GM12878 (cell line): ENCODE data around the gene SYS1. TPM values are rescaled to one million over a fixed set of nuclear protein-coding genes. Genes with fewer than 3 reads are reported as not detected.

Experiments
- ATAC-seq: fragments of 200-7000 bp; cut with Tn5 transposase; 3 replicates; pipeline ENCODE4 v1.9.1; 2020; ENCODE audit warnings: mild to moderate bottlenecking, moderate library complexity
- BruUV-seq: library from RNA; stranded (reverse); fragments of 400-500 nt; replicated peaks from 2 replicates; lab custom pipeline; 2021; lab: Mats Ljungman, UMichigan
- CTCF ChIA-PET: fragments of 300-600 bp; sonication (Branson Sonifier 250); formaldehyde crosslinking; extraction: SDS; loops from one replicate; lab custom pipeline; 2021; ENCODE audit warnings: inconsistent platforms; lab: Yijun Ruan, JAX
- POLR2A ChIA-PET: fragments of 350-600 bp; formaldehyde crosslinking; extraction: SDS; loops from one replicate; lab custom pipeline; 2021; ENCODE audit warnings: inconsistent platforms; lab: Charles Lee
- RAD21 ChIA-PET: fragments of 300-600 bp; sonication (Branson Sonifier 250); formaldehyde crosslinking; loops from one replicate; lab custom pipeline; 2023; ENCODE audit warnings: antibody characterized with exemption; ENCODE audit not compliant: unreplicated experiment; lab: Charles Lee
- SMC1A ChIA-PET: fragments of 300-600 bp; sonication (Branson Sonifier 250); formaldehyde crosslinking; loops from one replicate; lab custom pipeline; 2023; ENCODE audit not compliant: unreplicated experiment, uncharacterized antibody; lab: Charles Lee
- DNase-seq: peaks from one replicate; pipeline ENCODE4 v3.0.0-alpha.2; 2011; ENCODE audit warnings: low read depth, low spot score
- FAIRE-seq: peaks from 3 replicates; lab custom pipeline; 2011; peaks lifted over from hg19 to GRCh38; lab: Jason Lieb, UNC
- H2AFZ ChIP-seq: 2 replicates; pipeline ENCODE4 v1.6.0; 2011; ENCODE audit warnings: low read depth, low read length, control low read depth; ENCODE audit not compliant: control insufficient read depth
- H3K27ac ChIP-seq: 2 replicates; pipeline ENCODE4 v1.5.1; 2011; ENCODE audit warnings: control low read depth; ENCODE audit not compliant: control insufficient read depth, insufficient read depth
- H3K27me3 ChIP-seq, 2 experiments: replicated peaks in 1 of 2; 2 replicates each; pipeline versions ENCODE4 v1.6.0 to v1.6.1; 2011; ENCODE audit warnings: low read length in 1 of 2; ENCODE audit not compliant: control insufficient read depth in 2 of 2, insufficient read depth in 2 of 2
- H3K36me3 ChIP-seq, 2 experiments: 2 replicates each; pipeline ENCODE4 v1.5.1; 2011; ENCODE audit warnings: low read length in 1 of 2; ENCODE audit not compliant: control insufficient read depth in 2 of 2, insufficient read depth in 2 of 2
- H3K4me1 ChIP-seq: 2 replicates; pipeline ENCODE4 v1.6.1; 2011; ENCODE audit warnings: mild to moderate bottlenecking, low read length, moderate library complexity, mixed read lengths; ENCODE audit not compliant: control insufficient read depth, insufficient read depth
- H3K4me2 ChIP-seq: 2 replicates; pipeline ENCODE4 v1.6.0; 2011; ENCODE audit warnings: control low read depth; ENCODE audit not compliant: control insufficient read depth, insufficient read depth
- H3K4me3 ChIP-seq: fragments of 200-600 bp; sonication (generic); 2 replicates; pipeline ENCODE4 v1.5.1; 2016
- H3K79me2 ChIP-seq: 2 replicates; pipeline ENCODE4 v1.6.0; 2011; ENCODE audit warnings: low read length; ENCODE audit not compliant: control insufficient read depth, insufficient read depth
- H3K9ac ChIP-seq: 2 replicates; pipeline ENCODE4 v1.8.0; 2011; ENCODE audit warnings: low read length, control low read depth, mixed read lengths; ENCODE audit not compliant: control insufficient read depth, insufficient read depth
- H3K9me3 ChIP-seq: replicated peaks from 3 replicates; pipeline ENCODE4 v1.5.1; 2011; ENCODE audit warnings: mild to moderate bottlenecking, low read length; ENCODE audit not compliant: control insufficient read depth, insufficient read depth
- H4K20me1 ChIP-seq: 2 replicates; pipeline ENCODE4 v1.6.0; 2011; ENCODE audit not compliant: control insufficient read depth, insufficient read depth
- CREB1 ChIP-seq: IDR thresholded peaks from 2 replicates; pipeline ENCODE4 v1.6.1; 2012; ENCODE audit warnings: low read depth, mild to moderate bottlenecking, inconsistent platforms
- FOXM1 ChIP-seq: IDR thresholded peaks from 2 replicates; pipeline ENCODE4 v1.6.1; 2012; ENCODE audit warnings: low read depth, mild to moderate bottlenecking, inconsistent platforms, low read length, moderate library complexity
- IRF5 ChIP-seq: fragments of 450-650 bp; IDR thresholded peaks from 2 replicates; pipeline ENCODE4 v1.6.1; 2017; ENCODE audit warnings: borderline replicate concordance
- TBL1XR1 ChIP-seq: IDR thresholded peaks from 2 replicates; pipeline ENCODE4 v1.6.1; 2012; ENCODE audit warnings: low read depth, low read length, improper control_type of control experiment
- WGBS: methylation state at CpG from one replicate; pipeline ENCODE4 v1.1.6; 2016; ENCODE audit warnings: low lambda C conversion rate; ENCODE audit not compliant: insufficient replicate concordance, insufficient coverage; ENCODE audit errors: missing lambda C conversion rate; 5-methylcytosine and 5-hydroxymethylcytosine counted together
- in situ Hi-C: fragments of 300-500 bp; cut with MboI; formaldehyde crosslinking; loops from 9 replicates; pipeline ENCODE4 v1.14.3; 2018; ENCODE audit warnings: mixed read lengths
- intact Hi-C: fragments of 100-400 bp; cut with micrococcal nuclease; formaldehyde crosslinking; loops from one replicate; pipeline ENCODE4 v1.14.2; 2022; ENCODE audit not compliant: unreplicated experiment
- polyA plus RNA-seq, 11 experiments: library from polyadenylated mRNA; depleted of rRNA in 4 of 11; unstranded in 6 of 11; stranded (reverse) in 5 of 11; fragments of >200 nt; fragmentation: Nextera tagmentation in 4 of 11; fragmentation: Illumina TruSeq in 1 of 11; extraction: Ambion mirVana in 4 of 11; extraction: Trizol in 1 of 11; gene quantifications; 1 replicate in 1 of 11; 2 replicates in 10 of 11; pipeline versions ENCODE4 v1.2.1 to v1.2.3, GENCODE V29; 2011 to 2016; ENCODE audit warnings: inconsistent platforms in 2 of 11, missing spikeins in 2 of 11, low read depth in 1 of 11
- total RNA-seq, 4 experiments: library from RNA; depleted of rRNA in 3 of 4; stranded (reverse); fragments of >200 nt in 3 of 4; fragmentation: Illumina TruSeq in 1 of 4; extraction: Trizol in 1 of 4; gene quantifications; 2 replicates each; pipeline versions ENCODE4 v1.2.1 to v1.2.3, GENCODE V29; 2013 to 2021

The SYS1 gene
- total and polyA plus RNA-seq, 10 of the 15 experiments (the other 5 are each of a cell fraction or from before 2014, with no cell fraction given): 5.1 to 22.6 (median 9.3) TPM

- H3K9ac ChIP-seq: no peak overlapping the region
- DNase-seq (no peak), ATAC-seq (no peak), FAIRE-seq (no peak)
- 45% methylated on average over 7 of the region's 7 CpGs for WGBS
- H3K36me3 ChIP-seq: no peaks in the 10 kb centered on the region; a peak in 1 of 4 replicates
- no peak overlapping the region for H3K27ac ChIP-seq
- SMC1A ChIA-PET: interaction anchor here (1.0 kb wide), 1 partner anchor 17 kb away, joined by 5 read pairs; no protein-coding TSS in a partner anchor
- no peak overlapping the region for H3K4me3 ChIP-seq
- TF ChIP-seq FOXM1 (no peak), IRF5 (no peak), TBL1XR1 (no peak), CREB1 (no peak)
- H3K4me2 ChIP-seq: no peak overlapping the region
- no peak overlapping the region for H2AFZ ChIP-seq
- in situ Hi-C loops: no loop called here
- H4K20me1 ChIP-seq: no peaks in the 10 kb centered on the region; the same call in 1 of the 2 replicates
- POLR2A ChIA-PET: no interaction called here
- CTCF ChIA-PET: interaction anchor here (0.6 to 1.5 kb wide), 3 partner anchors 18 to 36 kb away, joined by 3 to 4 read pairs (median 4); no protein-coding TSS in a partner anchor
- RAD21 ChIA-PET: interaction anchor here (2.3 kb wide), 1 partner anchor 107 kb away, joined by 5 read pairs; no protein-coding TSS in a partner anchor
- no peaks in the 10 kb centered on the region for H3K4me1 ChIP-seq
- intact Hi-C loops: no loop called here
- no peaks in the 10 kb centered on the region for H3K9me3 ChIP-seq
- no TSS peak for BruUV-seq
- no peaks in the 10 kb centered on the region for H3K27me3 ChIP-seq
- no peaks in the 10 kb centered on the region for H3K79me2 ChIP-seq
Observed at GRCh38 chr20:45329497-45330319, 33.2 kb upstream of the SYS1 start.
